SHP77 (cell line): ENCODE data around the gene UROS.

Experiments
- DNase-seq, 2 experiments: peaks; one replicate each; lab custom pipeline; 2025; lab: John Stamatoyannopoulos, UW

The UROS gene

DNA sequence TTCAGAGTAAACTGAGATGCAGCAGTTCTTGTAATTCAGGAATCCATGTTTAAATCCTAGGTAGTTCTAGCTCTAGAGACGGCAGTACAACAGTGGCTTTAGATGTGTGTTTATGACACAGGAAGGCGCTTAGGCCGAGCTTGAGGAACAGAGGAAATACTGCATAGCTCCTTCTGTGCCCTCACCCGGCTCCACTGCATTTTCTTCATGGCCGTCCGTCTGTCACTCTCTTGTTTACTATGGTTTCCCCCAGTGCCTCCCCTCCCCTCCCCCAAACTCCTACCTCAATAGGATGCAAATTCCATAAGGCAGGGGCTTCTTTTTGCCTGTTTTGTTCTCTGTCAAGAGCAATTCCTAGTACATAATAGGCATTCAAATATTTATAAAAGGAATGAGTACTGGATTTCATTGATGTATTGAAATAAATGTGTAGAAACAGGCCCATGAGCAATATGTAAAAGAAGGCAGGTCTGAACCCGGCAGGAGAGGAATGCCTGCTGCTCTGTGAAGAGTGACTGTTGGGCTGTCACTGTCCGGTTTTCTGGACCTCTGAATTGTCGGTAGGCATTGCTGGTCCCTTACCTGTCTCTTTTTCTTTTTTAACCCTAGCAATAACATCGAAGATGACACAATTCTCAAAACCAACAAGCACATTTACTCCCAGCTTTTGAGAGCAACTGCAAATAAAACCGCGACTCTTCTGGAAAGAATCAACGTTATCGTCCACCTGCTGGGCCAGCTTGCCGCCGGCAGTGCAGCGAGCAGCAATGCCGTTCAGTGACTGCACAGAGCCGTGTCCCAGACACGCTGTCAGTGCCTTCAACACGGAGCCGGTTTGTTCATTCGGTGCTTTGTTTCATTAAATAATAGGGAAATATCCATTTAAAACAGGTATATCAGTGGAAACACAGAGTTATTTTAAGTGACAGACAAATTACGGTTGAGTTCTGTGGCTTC lies 60.1 kb downstream of the UROS start:
- no peak for DNase-seq

DNA sequence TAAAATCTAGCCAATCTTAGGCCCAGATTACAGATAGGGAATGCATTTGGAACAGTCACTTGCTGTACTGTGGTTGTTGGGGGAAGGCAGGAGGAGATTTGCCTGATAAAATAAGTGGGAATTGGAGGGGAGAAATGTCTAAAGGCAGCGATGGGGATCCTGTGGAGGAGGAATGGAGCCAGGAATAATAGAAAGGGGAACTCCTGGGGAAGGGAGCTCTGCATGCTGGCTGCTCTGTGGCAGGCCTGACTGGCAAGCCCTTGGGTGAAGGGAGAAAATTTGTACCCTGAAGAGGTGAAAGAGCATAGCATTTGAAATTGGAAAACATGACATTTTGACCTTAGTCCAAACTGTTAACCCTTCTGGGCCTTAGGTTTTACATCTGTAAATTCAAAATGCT lies 61.1 kb downstream of the UROS start:
- DNase-seq, result no peak

DNA sequence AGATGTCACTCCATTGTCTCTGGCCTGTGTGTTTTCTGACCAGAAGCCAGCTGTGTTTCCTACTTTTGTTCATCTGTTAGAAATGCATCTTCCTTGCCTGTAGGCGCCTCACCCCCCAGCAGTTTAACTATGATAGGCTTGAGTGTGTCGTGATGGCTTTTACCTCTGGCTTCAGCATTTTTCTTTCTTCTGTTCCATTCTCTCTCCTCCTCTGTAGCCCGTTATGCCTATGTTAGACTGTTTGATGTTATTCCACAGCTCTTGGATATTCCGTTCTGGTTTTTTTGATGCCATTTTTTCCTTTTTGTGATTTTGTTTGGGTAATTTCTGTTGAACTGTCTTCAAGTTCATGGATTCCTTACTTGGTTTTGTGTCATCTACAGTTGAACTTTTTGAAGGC lies 65.3 kb downstream of the UROS start:
- DNase-seq, result no peak

DNA sequence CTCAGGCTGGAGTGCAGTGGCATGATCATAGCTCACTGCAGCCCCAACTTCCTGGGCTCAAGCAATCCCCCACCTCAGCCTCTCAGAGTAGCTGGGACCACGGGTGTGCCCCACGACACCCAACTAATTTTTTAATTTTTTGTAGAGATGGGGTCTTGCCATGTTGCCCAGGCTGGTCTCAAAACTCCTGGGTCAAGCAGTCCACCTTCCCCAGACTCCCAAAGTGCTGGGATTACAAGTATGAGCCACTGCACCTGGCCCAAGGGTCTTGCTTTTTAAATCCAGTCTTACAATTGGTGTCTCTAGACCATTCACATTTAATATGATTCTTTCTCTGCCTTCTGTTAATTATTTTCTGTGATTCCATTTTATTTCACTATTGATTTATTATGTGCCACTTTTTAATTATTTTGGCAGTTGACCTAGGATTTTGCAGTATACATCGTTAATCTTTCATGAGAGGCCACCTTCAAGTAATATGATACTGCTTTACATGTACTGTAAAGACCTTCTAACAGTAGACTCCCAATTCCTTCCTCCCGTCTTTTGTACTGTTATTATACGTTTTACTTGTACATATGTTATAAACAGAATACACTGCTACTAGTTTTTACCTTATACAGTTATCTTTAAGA lies 66.1 kb downstream of the UROS start:
- no peak for DNase-seq

DNA sequence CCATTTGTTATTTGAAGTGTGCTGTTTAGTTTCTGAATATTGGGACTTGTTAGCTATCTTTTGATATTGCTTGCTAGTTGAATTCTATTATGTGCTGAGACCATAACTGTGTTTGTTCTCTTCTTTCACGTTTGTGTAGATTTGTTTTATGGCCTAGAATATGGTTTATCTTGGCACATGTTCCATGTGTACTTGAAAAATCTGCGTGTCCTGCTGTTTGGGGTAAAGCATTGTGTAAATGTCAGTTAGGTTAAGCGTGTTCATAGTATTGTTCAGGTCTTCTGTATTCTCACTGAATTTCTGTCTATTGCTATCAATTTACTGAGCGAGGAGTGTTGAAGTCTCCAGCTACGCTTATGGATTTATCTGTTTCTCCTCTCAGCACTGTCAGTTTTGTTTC lies 66.9 kb downstream of the UROS start:
- peak; percentile 74 to 77 for DNase-seq

DNA sequence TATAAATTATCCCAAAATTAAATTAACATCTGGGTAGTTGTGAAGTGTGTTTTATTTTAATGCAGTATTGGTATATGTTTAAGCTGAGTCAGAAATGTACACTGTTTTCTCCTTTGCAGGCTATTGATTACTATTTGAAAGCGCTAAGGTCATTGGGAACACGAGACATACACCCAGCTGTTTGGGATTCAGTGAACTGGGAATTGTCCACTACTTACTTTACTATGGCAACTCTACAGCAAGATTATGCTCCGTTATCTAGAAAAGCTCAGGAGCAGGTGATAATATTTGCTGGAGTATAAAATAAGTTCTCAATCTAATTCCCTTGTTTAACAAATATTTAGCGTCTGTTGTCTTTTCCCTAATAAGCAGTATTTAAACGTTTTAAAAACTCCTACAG lies 75.6 kb downstream of the UROS start:
- no peak for DNase-seq

DNA sequence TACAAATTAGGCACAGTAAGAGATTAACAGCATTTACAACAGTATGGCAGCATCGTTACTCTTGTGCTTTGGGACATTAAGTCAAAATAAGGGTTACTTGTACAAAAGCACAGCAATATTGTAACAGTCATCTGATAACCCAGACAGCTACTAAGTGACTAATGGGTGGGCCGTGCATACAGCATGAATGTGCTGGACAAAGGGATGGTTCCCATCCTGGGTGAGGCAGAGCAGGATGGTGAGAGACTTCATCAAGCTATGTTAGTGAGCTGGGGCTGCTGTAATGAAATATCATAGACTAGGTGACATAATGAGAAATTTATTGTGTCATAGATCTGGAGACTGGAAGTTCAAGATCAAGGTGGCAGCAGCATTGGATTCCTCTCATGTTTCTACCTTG lies 78.1 kb downstream of the UROS start:
- no peak for DNase-seq

DNA sequence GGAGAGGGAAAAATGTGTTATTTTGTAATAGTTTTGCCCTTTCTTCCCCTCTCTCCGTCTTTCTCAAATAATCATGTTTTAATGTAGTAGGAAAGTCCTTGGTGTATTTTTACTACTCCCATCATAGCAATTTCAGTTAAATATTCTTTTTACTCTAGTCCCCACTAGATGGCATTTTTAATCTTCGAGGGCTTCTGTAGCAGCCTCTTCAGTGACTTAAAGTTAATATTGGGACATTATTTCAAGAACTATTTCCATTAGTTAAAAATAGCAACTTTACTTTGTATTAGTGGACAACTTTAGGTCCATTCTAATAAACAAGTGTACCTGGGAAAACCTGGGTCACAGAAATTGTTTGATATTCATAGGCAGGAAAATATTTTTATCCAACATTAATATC lies 80.6 kb downstream of the UROS start:
- no peak for DNase-seq

DNA sequence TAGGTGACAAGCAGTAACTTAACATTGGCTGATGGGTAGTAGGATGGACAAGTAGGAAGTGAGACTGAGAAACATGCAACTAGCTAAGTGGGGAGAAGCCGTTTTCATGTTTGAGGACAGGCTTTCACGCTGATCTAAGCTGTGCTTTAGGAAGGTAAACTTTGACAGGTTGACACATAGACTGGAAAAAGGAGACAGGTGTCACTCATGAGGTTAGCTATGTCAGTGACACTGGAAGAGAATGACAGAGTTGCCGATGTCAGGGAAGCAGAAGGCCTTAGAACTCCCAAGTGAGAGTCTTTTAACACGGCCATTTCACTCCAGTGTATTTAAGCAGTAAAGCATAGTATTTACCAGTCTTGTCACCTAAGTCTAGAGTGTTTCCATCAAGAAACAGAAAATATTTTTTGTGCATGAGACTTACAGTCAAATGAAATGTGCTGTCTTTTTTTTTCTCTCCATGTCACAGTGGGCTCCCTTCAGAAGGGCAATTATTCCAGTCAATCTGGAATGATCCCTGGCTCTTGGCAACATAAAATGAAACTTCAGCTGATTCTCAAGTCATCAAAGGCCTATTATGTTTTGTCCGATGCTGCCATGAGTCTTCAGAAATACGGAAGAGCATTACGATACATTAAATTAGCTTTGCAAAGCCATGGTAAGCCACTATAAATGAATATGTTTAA lies 82.9 kb downstream of the UROS start:
- no peak for DNase-seq
